SK-MEL-5 (cell line): ENCODE measurements around the gene KCNIP4. TPM values are rescaled to one million over a fixed set of nuclear protein-coding genes. Genes with fewer than 3 reads are reported as not detected.

ENCODE experiments used
- DNase-seq: peaks from one replicate; pipeline ENCODE4 v3.0.0-alpha.2; 2016; ENCODE audit warnings: low read depth, low spot score
- in situ Hi-C: cut with HindIII; loops from 2 replicates; pipeline ENCODE4 v1.10.0; 2016; ENCODE audit warnings: low sequenced_read_pairs, high pct_unique_total_duplicates, low pct_unique_long_range_greater_than_20kb
- total RNA-seq: library from RNA; depleted of rRNA; stranded (reverse); fragments of >200 nt; shearing (Covaris generic); gene quantifications from 2 replicates; pipeline ENCODE4 v1.2.3, GENCODE V29; 2014

Gene KCNIP4
- total RNA-seq, 1 experiment from 2014 or later: not detected

GRCh38 chr4:21872101-21872500 lies 76.5 kb downstream of the KCNIP4 start:
- no peak for DNase-seq
- in situ Hi-C loops: no loop called here

DNA sequence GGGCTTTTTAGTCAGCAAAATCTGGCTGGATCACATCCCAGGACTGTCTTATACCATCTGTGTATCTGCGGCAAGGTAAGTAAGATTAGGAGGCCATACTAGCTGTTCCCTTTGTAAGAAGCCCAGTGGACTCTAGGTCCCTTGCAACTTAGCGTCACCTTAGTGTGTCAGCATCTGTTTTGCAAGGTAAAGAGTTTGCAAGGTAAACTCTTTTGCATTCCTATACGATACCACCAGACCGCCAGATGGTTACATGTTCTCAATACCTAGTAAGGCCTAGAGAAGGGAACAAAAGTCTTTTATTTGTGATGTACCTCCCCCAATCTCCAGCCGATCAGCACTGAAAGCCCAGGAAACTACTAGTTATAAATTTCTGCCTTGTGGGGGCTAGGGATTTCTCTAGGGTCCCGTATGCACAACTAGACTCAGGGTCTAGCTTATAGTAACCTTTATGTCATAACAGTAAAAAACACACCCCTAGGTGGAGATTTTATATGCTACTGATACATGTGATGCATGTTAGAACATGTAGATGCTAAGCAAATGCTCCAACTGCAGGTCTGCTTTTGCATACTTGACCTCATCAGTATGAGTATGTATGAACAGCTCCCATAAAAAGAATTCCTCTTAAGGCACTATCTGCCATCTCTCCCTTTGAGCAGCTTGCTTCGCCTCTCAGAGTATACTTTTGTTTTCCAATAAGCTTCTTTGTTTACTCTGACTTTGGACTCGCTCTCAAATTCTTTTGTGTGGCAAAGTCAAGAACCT lies 78.4 kb downstream of the KCNIP4 start:
- in situ Hi-C loops: no loop called here
- DNase-seq: no peak

- in situ Hi-C loops: no loop called here
- no peak for DNase-seq
Observed at GRCh38 chr4:21864686-21865085, 83.9 kb downstream of the KCNIP4 start.

- DNase-seq: no peak
Observed at GRCh38 chr4:21862917-21863316, 85.7 kb downstream of the KCNIP4 start.

DNA sequence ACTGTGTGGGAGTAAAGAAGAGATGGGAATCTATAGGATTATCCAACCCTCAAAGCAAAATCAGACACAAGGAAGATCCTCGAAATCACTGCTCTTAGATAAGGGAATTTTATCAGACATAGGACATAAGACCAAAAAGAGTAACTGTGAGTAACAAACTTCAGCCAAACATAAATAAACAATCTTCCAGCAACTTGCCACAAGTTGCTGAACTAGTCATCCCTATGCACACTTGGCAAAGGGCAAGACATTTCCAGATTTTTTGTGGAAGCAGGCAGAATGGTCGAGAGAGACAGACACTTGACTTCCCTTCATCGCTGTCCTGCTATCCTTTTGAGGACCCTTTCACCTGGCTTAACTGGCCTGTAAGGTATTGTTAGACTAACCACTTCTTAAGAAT lies 89.6 kb downstream of the KCNIP4 start:
- no peak for DNase-seq
- in situ Hi-C loops: no loop called here

More at GRCh38 chr4:21862917-21863316, 85.7 kb downstream of the KCNIP4 start:
- in situ Hi-C loops: no loop called here

DNA sequence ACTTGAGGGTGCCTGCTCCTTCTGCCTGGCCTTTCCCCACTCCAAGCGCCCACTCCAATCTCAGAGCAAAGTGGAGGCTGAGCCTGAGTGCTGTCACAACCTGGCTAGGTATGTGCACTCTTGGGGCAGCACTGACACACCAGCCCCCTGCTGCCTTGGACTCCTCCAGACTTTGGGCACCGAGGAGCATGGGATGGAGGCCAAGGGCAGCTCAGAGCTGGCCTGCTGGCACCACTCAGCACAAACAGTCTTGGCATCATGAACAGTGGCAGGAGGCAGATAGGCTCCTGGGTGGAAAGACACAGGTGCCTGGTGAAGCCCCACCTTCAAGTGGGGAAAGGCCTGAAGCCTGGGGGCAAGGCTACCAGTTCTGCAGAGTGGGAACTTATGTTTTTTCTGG lies 91.8 kb downstream of the KCNIP4 start:
- no peak for DNase-seq
- in situ Hi-C loops: no loop called here

GRCh38 chr4:21856301-21856700 lies 92.3 kb downstream of the KCNIP4 start:
- no peak for DNase-seq
- in situ Hi-C loops: no loop called here

DNA sequence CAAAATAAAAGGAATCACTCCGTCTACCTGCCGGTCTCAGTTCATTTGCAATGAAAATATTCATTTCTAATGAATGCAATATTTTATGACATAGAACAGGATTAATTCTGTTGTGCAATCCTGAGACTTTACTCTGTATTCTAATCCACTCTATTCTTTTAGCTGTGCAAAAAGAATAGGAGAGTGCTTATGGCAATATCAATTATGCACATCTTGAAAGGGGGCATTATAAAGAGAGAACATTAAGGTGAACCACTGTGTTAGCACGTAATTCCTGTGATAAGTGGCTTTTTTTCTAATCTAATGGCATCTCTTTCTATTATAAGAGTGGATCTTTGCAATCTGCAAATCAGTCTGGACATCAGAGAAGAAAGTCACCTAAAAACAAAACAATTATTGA lies 99.5 kb downstream of the KCNIP4 start:
- in situ Hi-C loops: no loop called here

DNA sequence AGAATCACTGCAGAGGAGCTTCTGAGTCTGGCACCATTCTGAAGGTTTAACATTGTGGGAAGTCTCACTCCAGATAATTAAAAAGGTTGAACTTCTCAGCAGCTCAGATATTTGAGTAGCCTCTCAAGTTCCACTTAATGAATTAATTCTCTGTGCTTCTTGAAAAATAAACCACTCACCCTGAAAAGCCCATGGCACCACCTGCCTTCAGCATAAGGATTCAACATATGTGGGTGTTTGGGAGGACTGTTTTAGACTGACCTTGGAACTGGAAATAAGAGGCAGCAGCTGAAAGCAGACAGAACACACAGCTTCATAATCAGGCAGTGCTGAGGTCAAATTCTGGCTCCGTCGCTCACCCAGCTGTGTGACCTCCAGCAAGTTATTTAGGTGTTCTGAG lies 100.6 kb downstream of the KCNIP4 start:
- in situ Hi-C loops: no loop called here
- DNase-seq: no peak

More for the DNA sequence above, 99.5 kb downstream of the KCNIP4 start:
- no peak for DNase-seq

- DNase-seq: no peak
Observed at GRCh38 chr4:21845663-21846062, 102.9 kb downstream of the KCNIP4 start.

GRCh38 chr4:21835712-21836111 lies 112.9 kb downstream of the KCNIP4 start:
- no peak for DNase-seq
- in situ Hi-C loops: no loop called here

More at GRCh38 chr4:21845663-21846062, 102.9 kb downstream of the KCNIP4 start:
- in situ Hi-C loops: no loop called here

- in situ Hi-C loops: no loop called here
- no peak for DNase-seq
Observed at GRCh38 chr4:21830272-21830671, 118.3 kb downstream of the KCNIP4 start.

DNA sequence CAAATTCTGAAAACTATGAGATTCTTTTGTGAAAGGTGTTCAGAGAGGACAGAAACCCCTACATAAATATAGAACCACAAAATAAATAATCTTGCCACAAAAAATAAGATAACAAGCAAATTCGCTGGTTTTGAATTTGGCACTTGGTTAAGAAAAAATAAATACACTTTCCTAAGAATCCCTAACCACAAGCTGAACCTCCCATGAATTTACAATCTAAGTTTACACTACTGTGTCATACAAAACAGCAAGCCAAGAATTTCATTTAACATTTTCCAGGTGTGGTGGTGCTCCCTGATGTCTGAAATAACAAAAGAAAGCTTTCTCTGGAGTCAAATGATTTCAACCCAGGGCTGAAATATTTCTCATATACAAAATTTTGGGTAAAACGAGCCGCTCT lies 121.0 kb downstream of the KCNIP4 start:
- in situ Hi-C loops: no loop called here
- no peak for DNase-seq

DNA sequence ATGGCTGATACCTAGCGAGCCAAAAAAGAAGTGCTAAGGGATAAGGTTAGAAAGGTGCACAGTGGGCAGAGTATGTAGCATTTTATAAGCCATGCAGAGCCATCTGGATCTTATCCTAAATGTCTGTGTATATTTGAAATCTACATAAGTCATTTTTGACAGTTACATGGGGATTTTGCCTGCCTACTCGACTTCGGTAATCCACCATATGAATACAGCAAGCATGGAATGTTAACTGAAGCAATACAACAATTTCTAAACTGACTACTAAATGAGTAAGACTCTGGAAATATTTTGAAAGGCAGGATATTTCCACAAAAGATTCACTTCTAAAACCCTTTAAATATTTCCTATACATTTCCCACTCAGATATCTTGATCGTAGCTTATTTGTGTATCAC lies 122.5 kb downstream of the KCNIP4 start:
- in situ Hi-C loops: no loop called here
- DNase-seq: no peak

- in situ Hi-C loops: no loop called here
- no peak for DNase-seq
Observed at GRCh38 chr4:21819086-21819485, 129.5 kb downstream of the KCNIP4 start.

DNA sequence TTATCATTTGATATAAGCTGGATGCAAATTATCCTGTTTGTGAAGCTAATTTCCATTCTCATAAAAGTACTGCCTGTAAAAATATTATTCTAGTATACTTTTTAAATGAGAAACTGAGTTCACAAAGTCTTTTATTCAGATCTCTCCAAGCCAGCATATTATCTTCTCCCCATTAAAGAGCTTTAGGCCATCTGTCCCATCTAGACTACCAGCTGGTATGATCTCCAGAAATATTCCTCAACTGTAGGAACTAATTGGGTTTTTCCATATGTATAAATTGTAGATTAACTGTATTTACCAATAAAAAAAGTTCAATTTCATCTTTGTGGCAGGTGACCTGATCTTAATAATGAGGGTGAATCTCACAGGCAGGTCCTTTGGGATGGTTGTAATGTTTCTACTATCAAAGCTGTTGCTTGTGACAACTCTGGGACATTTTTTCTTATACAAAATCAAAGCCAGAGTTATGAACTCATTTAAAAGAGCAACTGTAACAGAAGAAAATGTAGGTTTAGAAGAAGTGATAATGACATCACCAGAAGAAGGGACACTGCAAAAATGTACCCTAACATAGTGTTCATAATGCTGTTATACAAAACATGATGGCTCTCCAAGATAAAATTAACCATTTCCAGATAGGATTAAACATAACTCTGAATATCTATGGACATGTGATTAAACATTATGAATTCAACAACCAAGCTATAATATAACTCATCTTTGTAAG lies 132.8 kb downstream of the KCNIP4 start:
- DNase-seq: no peak
- in situ Hi-C loops: no loop called here

DNA sequence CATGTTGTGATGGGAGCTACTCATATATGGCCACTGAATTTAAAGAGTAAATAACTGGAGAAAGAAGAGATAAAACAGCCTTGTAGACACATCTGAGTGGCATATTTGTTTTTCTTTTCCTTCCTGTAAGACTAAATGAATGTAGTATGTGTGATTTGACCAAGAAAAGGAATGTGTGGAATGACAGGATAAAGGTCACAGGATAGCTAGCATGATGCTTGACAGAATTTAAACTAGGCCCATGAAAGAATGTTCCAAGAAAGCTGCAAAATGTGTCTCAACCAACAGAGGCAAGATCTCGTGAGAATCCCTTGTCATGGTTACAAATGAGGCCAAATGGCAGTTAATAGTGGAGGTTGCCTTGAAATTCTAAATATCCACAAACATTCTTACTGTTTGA lies 137.0 kb downstream of the KCNIP4 start:
- in situ Hi-C loops: no loop called here
- peak; percentile 33 for DNase-seq

DNA sequence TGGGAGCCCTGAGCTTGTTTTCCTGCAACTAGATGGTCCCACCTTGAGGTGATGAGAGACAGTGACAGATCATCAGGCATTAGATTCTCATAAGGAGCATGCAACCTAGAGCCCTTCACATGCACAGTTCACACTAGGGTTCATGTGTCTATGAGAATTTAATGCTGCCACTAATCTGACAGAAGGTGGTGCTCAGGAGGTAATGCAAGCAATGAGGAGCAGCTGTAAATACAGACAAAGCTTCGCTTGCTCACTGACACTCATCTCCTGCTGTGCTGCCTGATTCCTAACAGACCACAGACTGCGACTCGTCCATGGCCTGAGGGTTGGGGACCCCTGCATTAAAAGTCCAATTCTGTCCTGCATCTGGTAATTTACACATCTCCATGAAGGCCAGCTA lies 141.6 kb downstream of the KCNIP4 start:
- in situ Hi-C loops: no loop called here
- peak; percentile 22 for DNase-seq

DNA sequence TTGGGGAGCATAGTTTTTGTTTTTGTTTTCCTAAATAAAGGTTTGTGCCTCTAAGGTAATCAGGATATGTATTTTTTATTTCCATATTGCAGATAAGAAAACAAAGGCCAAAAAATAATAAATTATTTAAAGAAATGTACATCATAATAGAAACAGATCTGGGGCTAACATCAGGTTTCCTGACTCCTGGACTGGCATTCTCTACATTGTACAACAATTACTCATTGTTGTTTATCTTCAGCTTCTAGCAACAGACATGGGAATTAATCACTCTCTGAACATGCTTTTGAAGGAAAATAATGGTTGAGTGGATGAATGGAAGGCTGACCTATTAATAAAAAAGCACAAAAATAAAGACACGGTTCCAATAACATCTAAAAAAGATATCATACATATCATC lies 146.2 kb downstream of the KCNIP4 start:
- in situ Hi-C loops: no loop called here
- DNase-seq: no peak
